Type B pancreatic cell (in vitro differentiated cells): Measurements from ENCODE around the gene MAGEF1. TPM values are rescaled to one million over a fixed set of nuclear protein-coding genes. Genes with fewer than 3 reads are reported as not detected.

ENCODE experiments used
- DNase-seq: peaks from one replicate; pipeline ENCODE4 v3.0.0; 2021; ENCODE audit warnings: mixed read lengths; ENCODE audit not compliant: unreplicated experiment; ENCODE audit errors: extremely low spot score
- H3K27ac Mint-ChIP-seq: 2 replicates; pipeline ENCODE4 v1.8.0; 2021; ENCODE audit warnings: mild to moderate bottlenecking, mixed read lengths
- H3K27me3 Mint-ChIP-seq: 2 replicates; pipeline ENCODE4 v1.8.0; 2021; ENCODE audit warnings: mixed read lengths
- H3K36me3 Mint-ChIP-seq: 2 replicates; pipeline ENCODE4 v1.8.0; 2021; ENCODE audit warnings: mixed read lengths
- H3K4me1 Mint-ChIP-seq: one replicate; pipeline ENCODE4 v1.8.0; 2021; ENCODE audit warnings: mixed read lengths; ENCODE audit not compliant: unreplicated experiment
- H3K4me3 Mint-ChIP-seq: 2 replicates; pipeline ENCODE4 v1.8.0; 2021; ENCODE audit warnings: mild to moderate bottlenecking, mixed read lengths
- H3K9me3 Mint-ChIP-seq: 2 replicates; pipeline ENCODE4 v1.8.0; 2021; ENCODE audit warnings: mixed read lengths
- CTCF ChIP-seq: fragments of 200-600 bp; sonication (generic); conservative IDR thresholded peaks from 2 replicates; pipeline ENCODE4 v1.5.0; 2021; ENCODE audit warnings: antibody characterized with exemption, mild to moderate bottlenecking
- total RNA-seq: library from RNA; stranded (reverse); gene quantifications from 2 replicates; pipeline ENCODE4 v1.2.1, GENCODE V29; 2021; ENCODE audit warnings: low replicate concordance

The MAGEF1 gene
- total RNA-seq, 1 donor from 2014 or later, result 69.2 TPM

DNA sequence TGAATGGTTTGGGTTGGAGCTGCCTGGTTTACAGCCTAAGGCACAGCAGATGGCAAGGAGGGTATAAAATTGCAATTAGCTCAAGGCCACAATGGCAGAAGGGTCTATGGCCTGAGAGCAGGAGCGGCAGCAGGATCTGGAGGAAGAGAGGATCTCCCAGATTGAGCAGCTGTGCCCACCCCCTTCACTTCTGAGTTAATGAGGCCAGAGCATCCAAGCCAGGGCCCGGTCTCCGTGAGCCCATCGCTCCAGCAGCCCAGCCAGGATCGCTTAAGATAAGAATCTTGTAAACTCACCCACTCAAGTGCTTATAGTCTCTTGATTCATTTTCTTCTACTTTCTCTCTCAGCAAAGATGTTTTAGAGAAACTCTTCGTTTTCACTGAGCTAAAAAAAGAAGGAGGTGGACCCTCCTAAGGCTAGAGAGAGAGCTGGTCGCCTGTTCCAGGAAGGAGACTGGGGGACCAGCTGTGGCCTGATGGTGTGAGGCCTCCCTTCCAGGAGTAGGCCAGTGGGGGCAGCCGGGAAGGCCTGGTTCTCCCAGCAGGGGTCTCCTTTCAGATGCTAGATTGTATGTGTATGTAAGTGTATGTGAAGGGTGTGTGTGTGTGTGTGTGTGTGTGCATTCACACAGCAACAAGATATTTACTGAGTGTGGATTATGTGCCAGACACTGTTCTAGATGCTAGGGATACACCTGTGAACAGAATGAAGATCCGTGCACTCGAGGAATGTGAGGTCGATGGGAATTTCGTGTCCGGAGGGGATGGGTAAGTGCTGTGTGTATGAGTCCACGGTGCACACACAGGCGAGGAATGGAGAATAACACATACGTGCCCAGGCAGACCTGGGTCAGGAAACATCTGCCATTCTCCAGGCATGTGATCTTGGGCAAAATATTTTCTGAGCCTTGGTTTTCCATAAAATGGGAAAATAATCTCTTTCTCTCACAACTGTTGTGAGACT is 18.6 kb downstream of the MAGEF1 start:
- no peak overlapping the region for H3K4me3 Mint-ChIP-seq
- no peak overlapping the region for H3K27ac Mint-ChIP-seq
- no peak for TF ChIP-seq CTCF
- H3K9me3 Mint-ChIP-seq, result no peaks in the 10 kb centered on the region
- no peaks in the 10 kb centered on the region for H3K36me3 Mint-ChIP-seq
- peaks cover 70% of the 10 kb centered on the region for H3K4me1 Mint-ChIP-seq
- no peak for DNase-seq
- peaks cover 3% of the 10 kb centered on the region for H3K27me3 Mint-ChIP-seq

GRCh38 chr3:184691397-184692231 is 20.2 kb downstream of the MAGEF1 start:
- H3K27ac Mint-ChIP-seq, result no peak overlapping the region
- H3K36me3 Mint-ChIP-seq, result no peaks in the 10 kb centered on the region
- no peak for DNase-seq
- H3K27me3 Mint-ChIP-seq, result no peaks in the 10 kb centered on the region
- no peaks in the 10 kb centered on the region for H3K9me3 Mint-ChIP-seq
- TF ChIP-seq CTCF, result no peak
- no peak overlapping the region for H3K4me3 Mint-ChIP-seq
- H3K4me1 Mint-ChIP-seq, result peaks cover 64% of the 10 kb centered on the region

DNA sequence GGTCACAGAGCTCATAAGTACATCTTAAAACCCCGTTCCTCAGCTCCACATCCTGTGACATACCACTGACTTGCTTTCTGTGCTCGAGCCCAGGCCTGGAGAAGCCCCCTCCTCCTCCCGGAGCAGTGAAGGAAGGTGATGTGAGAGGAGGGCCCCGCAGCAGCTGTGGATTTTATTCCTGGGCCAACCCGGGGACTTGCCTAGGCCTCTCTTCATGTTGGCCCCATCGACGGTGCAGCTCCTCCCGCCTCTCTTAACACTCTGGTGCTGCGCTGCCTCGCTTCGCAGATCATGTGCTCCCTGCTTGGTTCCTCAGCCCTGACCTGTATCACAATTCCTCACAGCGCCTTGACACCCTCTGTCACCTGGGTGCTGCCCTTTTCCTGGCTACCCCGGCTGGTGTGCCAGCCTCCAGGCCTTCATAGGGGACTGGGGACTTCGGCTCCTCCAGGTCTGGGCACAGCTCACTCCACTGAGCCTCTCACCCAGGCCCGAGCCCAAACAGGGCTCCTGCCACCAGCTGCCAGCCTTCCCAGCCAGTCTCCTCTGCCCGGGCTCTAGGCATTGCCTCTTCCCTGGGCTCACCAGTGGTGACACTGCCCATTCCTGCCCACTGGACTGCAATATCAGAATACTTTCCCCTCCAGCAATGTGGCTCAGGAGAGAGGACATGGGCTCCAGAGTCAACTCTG is 21.5 kb downstream of the MAGEF1 start:
- no peaks in the 10 kb centered on the region for H3K27me3 Mint-ChIP-seq
- H3K4me3 Mint-ChIP-seq, result no peak overlapping the region
- no peaks in the 10 kb centered on the region for H3K9me3 Mint-ChIP-seq
- DNase-seq, result no peak
- no peak for TF ChIP-seq CTCF
- no peaks in the 10 kb centered on the region for H3K36me3 Mint-ChIP-seq
- H3K4me1 Mint-ChIP-seq, result peaks cover 68% of the 10 kb centered on the region
- H3K27ac Mint-ChIP-seq, result no peak overlapping the region

DNA sequence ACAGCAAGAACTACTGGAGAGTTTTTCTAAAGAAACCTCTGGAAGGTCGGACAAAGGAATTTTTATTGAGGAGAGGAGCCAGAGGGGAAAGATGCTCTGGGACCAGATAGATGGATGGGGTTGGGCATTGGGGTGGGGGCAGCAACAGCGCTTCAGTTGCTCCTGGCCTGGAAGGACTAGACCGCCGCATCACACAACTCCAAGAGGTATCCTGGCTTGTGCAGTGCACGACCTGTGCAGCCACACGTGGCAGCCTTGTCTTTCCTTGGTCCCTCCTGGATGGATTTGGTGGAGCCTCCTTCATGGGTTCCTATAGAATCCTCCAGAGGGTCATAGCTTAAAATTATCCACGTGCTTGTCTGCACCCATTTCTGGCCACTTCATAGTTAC is 23.0 kb downstream of the MAGEF1 start:
- H3K4me1 Mint-ChIP-seq, result peaks cover 57% of the 10 kb centered on the region
- DNase-seq, result no peak
- peak overlapping the region; percentile 3 for H3K27ac Mint-ChIP-seq
- no peaks in the 10 kb centered on the region for H3K36me3 Mint-ChIP-seq
- H3K9me3 Mint-ChIP-seq, result no peaks in the 10 kb centered on the region
- no peak for TF ChIP-seq CTCF
- no peaks in the 10 kb centered on the region for H3K27me3 Mint-ChIP-seq
- H3K4me3 Mint-ChIP-seq, result no peak overlapping the region

GRCh38 chr3:184688251-184688881 is 23.5 kb downstream of the MAGEF1 start:
- Mint-ChIP-seq H3K4me1 (peaks cover 52% of the 10 kb centered on the region), H3K4me3 (no peak overlapping the region), H3K9me3 (no peaks in the 10 kb centered on the region), H3K27me3 (no peaks in the 10 kb centered on the region), H3K36me3 (no peaks in the 10 kb centered on the region), H3K27ac (peak overlapping the region; percentile 3)
- no peak for DNase-seq
- no peak for TF ChIP-seq CTCF
